GM04504 (cell line): ENCODE measurements around the gene SNRPD3.
"Not testable (repeated sequence)": the region's sequence is repeated elsewhere in the genome, so short reads cannot be mapped to it uniquely, and the experiment has no call there.

ENCODE experiments used
- DNase-seq: peaks from one replicate; pipeline ENCODE4 v3.0.0-alpha.2; 2012; ENCODE audit warnings: low read depth

SNRPD3 gene

DNA sequence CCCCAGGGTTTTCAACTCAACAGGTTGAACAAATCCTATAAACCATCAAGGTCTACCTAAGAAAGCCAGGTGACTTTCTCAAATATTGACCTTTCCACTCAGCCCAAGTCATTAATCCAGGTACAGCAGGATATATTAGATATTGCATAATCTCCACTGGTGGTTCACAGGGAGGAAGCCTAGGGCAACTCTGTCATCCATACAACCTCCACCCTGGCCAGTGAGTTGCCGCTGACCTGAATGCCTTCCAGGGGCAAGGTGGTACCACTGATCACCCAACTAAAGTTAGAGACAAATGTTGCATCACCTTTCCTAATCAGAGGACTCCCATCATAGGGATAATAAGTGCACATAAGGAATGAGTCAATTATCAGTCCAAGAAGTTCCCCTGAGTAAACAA is 23.7 kb upstream of the SNRPD3 start:
- no peak for DNase-seq

DNA sequence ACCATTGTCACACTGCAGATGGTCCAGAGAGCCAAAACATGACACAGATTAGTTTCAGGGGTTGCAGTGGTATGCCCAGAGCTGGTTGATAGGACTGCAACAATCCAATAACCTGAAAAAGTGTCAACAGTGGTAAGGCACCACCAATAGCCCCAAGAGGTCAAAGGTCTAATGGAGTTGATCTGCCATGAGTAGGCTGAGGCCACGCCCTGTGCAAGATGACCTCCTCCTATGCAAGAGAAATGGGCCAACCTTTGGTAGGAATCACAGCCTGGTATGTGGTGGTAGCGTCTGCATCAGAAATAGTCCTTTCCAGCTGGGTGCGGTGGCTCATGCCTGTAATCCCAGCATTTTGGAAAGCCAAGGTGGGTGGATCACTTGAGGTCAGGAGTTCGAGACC is 20.5 kb upstream of the SNRPD3 start:
- no peak for DNase-seq

DNA sequence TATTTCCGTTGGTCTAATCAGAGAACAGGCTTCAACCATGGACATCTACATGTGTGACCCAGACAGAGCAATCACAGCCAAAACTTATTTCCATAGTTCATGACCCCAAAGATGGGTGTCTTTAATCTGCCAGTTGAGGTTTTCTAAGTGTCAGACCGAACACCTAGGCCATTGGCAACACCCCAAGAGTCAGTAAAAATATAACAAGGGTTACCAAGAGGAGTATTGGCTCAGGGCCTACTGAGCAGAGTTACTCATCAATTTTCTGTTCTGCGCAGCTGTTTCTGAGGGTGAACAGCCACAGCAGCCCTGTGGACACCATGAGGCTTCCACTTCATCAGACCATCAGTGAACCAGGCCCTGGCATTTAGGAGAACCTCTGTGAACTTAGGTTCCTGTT is 19.7 kb upstream of the SNRPD3 start:
- no peak for DNase-seq

DNA sequence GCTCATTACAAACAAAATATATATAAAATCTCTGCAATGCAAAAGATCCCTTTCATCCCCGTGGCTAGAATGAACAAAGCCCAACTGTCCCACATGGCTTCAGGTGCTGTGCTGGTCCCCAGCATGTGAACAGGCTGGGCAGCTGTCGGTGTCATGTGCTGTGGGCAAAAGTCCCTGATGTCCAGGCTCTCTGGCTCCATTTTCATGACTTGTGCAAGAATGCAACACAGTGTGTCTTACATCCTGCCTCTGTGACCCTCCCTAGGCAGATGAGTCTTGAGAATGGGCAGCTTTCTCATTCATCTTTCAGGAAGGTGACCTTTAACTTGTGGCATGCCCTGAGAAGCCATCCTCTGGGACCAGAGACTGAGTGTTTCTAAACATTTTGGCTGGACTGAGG is 15.3 kb upstream of the SNRPD3 start:
- no peak for DNase-seq

DNA sequence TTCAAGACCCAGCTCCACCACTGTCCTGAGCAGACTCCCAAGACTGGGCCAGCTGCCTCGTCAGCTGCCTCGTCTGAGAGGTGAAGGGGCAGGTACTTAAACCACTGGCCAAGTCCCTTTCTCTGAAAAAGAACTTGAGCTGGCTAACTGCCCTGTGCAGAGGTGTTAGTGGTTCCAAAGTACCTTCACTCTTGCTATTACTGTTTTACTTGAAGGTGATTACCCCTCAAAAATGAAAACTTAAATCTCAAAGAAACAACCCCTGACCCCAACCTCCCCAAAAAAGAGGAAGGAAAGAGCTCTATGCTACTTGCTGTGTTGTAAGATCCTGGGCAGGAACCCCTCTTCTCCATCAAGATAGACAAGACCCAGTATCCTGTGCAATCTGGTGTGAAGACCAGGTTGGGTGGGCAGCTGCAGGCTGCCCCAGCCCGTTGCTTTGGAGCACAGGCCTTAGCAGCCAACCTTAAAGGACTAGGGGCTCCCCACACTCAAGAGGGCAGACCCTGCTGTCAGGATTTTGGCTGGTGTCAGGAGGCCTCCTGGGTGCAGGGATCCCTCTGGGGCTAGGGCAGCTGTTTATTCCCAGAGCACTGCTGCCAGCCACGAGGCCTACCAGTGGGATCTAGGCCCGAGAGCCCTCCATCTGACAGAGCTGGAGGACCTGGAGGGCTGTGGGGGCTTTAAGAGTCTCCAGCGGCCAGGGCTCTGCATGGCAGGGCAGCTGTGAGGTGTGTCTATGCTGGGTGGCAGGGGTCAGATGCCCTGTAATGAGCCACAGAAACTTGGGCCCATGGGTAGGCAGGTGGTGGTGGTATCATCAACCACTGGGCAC is 13.9 kb upstream of the SNRPD3 start:
- DNase-seq: no peak

DNA sequence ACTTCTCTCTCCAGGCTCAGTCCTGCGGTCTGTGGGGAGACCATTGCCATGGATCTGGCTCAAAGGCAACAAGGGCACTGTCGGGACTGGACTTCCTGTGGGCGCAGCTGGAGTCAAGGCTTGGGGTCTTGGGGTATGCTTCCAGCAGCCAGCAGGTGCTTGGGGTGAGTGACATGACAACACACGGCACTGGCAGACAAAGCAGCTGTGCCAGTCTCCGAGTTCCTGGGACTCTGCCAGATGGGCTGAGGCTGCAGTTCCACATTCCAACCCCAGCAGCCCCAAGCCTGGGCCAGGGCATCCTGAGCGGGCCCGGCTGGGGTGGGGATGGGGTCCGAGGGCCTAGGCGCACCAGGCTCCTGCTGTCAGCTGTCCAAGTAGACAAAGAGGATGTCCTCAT is 13.2 kb upstream of the SNRPD3 start:
- DNase-seq: no peak

DNA sequence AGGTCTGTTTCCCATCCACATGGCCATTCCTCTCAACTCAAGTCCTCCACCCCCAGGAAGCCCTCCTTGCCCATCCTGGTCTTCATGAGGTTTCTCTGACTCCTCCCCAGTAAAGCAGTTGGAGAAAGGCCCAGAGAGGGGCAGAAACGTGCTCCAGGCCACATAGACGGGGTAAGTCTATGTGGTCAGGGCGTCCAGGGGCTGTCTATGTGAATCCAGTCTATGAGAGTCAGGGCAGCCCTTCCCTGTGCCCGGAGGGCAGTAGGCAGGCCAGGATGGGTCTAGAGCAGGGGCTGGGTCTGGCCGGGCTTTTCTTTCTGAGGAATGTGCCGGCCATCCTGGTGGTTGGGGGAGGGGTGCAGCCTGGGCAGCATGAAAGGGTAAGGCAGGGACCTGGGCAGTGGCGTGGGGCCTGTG is 12.6 kb upstream of the SNRPD3 start:
- DNase-seq: no peak

DNA sequence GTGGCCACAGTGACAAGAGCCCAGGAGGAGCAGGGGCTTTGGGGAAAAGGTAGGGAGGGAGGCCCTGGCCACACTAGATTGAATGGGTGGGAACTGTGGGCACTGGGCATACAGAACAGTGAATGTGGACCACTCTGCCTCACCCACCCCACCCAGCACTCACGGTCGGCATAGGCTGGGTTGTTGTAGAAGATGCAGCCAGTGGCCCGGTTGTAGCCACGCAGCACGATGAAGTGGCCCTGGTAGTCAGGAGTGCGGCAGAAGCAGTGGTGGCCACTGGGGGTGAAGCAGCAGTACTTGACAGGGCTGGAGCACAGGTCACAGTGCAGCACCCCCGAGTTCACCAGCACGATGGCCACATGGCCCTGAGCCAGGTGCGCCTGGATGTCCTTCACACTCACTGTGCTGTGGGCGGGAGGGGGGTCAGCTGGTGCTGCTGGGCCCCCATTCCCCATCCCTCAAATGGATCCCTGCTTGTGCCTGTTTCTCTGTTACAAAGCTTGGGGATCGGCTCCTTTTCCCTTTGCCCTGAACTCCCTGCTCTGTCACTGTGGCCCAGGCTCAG is 12.0 kb upstream of the SNRPD3 start:
- DNase-seq: no peak

DNA sequence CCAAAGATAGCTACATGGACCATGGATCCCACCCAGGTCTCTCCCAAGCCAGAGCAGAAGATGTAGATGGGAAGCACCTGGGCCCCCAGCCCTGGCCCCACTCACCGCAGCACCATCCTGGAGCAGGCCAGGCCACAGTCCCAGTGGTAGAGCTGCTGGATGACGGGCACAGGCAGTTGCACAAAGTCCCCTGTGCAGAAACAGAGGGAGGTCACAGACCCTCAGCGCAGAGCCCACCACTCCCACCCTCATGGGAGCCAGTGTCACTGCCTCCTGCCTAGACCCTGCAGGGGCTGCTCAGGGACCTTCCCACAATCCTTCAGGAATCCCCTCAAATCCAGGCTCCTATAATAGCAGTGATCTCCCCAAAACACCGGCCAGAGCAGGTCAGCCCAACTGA is 7.0 kb upstream of the SNRPD3 start:
- no peak for DNase-seq

DNA sequence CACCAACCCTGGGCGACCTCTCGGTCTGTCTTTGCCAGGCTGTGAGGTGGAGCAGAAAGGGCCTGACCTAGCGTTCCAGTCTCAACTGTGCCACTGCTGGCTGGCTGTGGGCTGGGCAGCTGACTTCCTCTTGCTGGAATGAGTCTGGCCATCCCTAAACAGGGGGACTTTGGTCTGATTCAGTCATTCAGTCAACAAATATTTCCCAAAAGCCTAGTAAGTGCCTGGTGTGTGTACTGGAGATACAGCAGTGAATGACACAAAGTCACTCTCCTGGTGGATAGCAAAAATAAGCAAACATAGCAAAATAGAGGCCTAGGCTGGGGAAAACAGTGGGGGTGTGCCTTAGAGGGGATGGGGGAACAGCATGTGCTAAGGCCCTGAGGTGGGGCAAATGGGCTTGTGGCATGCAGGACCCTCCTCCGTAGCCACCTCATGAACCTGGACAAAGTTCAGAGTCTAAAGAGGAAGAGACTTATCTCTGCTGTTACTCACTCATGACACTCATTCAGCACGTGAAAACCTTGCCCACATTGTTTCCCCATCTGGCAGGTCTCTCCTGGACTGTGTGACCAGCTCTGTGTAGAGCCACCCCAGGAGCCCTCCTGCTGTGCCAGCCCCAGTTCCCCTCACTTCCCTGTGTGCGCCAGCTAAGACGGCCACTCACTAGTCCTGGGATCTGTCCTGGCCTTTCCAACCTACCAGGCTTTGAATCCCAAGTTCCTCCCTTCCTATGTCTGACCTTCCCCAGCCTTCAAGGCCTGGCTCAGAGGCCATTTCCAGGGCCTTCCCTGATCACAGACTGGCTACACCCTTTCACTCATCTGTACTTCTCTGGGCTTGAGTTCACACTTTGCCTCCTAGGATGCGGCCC is 5.5 kb upstream of the SNRPD3 start:
- DNase-seq: no peak

DNA sequence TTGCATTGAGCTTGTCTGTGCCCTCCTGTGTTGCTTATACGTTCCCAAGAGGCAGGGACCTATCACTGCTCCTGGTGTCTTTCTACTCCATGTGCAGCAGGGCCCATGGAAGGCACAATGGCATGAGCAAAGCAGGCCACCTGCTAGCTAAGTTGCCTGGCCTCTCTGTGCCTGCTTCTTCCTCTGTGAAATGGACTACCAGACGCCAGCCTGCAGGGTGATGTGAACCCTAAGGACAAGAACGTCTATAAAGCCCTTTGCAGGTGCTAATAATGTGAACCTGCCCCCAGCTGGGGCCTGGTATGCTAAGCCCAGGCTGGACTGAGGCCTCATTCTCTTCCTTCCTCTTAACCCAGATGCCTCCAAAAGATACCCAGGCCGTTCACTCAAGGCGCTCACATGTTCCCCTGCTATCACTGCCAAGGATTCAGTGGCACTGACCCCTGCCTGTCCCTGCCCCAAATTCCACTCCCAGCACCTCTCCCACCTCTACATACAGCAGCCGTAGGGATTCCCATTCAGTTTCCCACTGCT is 4.8 kb upstream of the SNRPD3 start:
- DNase-seq: no peak

DNA sequence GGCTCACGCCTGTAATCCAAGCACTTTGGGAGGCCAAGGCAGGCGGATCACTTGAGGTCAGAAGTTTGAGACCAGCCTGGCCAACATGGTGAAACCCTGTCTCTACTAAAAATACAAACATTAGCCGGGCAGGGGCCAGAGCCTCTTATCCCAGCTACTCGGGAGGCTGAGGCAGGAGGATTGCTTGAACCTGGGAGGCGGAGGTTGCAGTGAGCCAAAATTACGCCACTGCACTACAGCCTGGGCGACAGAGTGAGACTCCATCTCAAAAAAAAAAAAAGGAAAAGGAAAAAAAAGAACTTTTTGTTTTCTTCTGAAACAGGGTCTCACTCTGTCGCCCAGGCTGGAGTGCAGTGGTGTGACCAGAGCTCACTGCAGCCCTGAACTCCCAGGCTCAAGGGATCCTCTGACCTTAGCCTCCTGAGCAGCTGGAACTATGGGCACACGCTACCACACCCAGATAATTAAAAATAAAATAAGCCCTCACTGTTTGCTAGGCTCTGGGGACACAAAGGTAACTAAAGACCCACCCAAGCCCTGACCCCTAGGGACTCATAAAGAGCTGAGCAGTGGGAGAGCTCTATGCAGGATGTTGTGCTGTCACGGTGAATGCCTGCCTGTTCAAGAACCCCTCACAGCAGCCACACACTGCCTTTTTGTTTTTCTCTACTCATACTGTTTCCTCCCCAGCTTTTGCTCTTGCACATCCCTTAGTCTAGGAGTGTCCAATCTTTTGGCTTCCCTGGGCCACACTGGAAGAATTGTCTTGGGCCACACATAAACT is 3.1 kb upstream of the SNRPD3 start:
- DNase-seq: not testable (repeated sequence)

DNA sequence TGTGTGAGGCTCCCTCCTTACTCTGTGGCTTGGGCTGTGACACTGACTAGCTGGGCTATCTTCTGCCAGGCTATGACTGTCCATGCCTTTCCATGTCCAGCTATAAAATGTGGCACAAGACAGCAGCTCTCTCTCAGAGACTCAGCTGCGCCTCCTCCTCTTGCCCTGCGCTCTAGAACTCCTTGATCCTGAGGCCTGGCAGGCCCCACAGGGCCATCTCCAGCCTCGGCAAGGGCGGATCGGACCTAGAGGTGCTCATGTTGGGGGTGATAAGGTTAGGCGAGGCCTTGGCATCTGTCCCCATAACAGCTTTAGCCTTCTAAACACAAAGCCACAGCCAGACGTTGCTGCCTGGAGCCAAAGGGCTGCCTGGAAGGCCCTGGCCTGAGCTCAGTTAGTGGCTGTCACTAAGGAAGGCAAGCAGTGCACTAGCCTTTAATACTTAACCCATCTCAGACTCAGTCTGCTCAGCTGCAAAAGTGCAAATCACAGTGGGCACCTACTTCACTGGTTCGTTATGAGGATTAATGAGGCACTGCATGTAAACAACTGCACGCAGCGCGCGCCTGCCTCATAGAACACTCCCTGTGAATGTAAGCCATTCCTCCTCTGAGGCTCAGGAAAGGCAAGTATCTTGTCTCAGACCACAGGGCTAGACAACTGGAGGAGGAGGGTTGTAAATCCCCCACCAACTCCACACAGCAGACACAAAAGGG is 2.0 kb upstream of the SNRPD3 start:
- no peak for DNase-seq

DNA sequence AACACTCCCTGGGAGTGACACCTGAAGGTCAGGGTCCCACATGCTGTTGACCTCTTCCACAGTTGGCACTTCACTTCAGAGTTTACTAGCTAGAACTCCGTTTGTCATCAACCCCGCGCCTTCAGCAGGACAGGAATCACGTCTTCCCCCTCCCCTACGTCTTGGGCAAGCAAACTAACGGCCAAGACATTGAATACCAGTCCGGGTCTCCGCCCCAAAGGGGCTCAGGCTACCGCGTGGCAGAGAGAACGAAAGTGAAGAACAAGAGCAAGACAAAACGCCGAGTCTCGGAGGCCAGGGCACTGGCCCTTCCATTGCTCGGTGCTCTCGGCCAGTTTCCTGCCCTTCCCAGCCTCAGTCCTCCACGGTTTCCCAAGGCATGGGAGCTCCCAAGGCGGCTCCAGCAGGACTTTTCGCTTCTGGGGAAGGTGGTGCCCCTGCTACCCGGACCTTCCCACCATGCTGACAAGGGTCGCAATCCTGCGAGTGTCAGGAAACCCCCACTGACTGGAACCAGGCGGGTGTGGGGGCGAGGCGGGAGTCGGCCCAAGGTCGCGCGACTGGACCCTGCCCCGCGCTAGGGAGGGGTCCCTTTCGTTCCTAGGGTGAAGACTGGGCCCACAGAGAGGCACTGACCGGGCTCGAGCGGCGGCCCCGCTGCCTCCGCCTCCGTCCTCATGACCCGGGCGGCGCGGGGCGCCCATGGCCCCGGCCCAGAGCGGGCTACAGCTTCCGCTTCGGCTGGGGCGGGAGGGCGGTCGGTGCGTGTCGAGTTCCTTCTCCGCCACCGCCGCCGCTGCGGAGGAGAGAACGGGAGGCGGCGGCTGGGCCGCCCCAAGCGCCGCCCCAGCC is 1.3 kb upstream of the SNRPD3 start, which contains the start of gene GUCD1:
Gene GUCD1 (minus strand): TSS at position 826 of the 852 bp plus-strand sequence. CDS start 147 bp downstream, at position 679.
- DNase-seq: no peak

DNA sequence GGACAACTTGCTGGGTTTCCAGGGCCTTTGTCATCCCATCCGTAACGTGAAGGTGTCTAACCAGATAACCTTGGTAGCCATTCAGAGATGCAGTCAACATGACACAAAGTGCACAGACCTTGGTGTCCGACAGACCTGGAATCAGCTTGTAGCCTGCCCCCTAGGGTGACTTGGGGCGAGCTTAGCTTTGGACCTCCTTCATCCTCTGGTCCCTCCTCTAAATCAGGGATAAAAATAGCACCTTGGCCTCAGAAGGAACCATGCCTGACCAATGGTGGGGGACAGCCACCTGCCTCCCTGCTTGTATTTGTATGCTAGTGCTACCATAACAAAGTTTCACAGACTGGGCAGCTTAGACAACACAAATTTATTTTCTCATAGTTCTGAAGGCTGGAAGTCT is 3.7 kb downstream of the SNRPD3 start:
- no peak for DNase-seq

DNA sequence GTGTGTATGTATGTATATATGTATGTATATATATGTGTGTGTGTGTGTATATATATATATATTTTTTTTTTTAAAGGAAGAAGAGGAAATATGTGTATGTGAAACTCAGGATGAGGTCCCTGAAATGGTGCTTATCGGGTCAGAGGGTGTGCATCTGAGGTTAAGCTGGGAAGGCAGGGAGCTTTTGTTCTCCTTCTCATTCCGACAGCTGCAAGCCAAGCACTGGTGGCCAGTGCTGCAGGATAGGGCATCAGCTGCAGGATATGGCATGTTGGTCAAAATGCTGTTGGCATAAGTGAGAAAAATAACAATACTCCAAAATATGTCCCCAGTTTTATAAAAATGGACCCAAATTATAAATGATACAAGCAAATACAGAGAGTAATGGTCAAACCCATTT is 7.4 kb downstream of the SNRPD3 start:
- DNase-seq: no peak

DNA sequence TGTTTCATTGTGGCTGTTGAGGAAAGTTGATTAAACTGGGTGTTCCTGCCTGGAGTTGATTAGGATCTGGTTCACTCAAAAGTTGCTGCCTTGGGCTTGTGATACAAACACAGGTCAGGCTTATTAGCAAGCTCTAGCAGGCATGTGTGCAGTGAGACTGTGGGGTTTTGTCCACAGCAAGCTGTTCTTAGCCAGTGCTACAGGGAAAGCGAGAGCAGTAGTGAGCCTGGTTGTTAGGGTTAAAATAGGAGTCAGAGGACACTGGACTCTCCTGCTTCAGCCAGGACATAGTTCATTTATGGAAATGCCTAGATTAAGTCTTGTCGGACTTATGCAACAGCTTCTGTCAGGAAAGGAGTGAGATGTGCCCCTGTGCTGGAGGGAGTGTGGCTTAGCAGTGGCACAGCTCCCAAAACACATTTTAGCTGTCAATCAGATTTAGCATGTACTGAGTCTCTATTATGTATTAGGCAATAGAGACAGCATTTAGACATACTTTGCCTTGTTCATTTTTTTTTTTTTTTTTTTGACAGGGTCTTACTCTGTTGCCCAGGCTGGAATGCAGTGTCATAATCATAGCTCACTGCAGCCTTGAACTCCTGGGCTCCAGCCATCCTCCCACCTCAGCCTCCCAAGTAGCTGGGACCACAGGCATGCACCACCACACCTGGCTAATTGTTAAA is 8.7 kb downstream of the SNRPD3 start:
- peak; percentile 45 for DNase-seq

DNA sequence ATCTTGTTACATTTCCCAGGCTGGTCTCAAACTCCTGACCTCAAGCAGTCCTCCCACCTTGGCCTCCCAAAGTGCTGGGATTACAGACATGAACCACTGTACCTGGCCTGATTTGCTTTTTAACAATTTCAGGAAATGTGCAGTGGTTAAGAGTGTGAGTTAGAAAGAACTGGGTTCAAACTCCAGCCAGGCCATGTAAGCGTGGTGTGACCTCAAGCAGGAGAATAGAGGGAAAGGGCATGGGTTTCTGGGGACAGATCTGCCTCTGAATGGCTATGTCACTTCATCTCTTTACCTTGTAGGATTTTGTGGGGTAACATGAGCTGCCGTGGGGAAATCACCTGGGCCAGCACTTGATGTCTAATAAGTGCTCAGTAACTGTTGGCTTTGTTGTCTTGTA is 9.3 kb downstream of the SNRPD3 start:
- DNase-seq: no peak

DNA sequence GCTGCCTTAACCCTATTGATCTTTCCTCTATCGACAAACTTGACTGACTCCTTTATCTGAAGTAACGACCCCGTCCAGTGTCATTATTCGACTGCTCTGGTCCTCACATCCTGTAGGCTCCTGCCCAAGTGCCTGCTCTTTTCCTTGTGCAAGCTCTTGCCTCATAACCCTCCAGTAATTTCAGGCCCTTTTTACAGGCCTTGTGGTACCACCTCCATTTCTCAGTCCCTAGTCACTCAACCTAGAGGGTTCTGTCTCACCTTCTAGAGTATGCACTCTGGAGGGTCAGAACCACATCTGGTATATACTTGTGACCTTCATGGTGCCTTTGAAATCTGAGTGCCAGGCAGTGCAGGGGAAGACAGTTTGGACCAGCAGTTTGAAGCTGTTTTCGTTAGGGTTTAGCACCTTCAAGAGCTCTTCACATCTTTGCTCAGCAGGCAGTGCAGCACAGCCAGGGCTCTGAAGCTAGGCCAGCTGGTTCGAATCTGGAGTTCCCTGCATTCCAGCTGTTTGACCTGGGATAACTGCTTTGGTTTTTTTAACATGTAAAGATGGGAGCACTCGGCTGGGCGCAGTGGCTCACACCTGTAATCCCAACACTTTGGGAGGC is 11.2 kb downstream of the SNRPD3 start:
- DNase-seq: no peak
